Activated CD8-positive, alpha-beta T cell treated with anti-CD3 and anti-CD28 coated beads, Interleukin-2, amount 10 ng/mL, durations not matched to agents 7 days and 5 days (primary cell): ENCODE results near the gene LITAFD. TPM values are rescaled to one million over a fixed set of nuclear protein-coding genes. Genes with fewer than 3 reads are reported as not detected.

Experiments used
- ATAC-seq: fragments of 150-1000 bp; cut with Tn5 transposase; one replicate; pipeline ENCODE4 v1.10.0; 2021; ENCODE audit warnings: moderate library complexity
- CTCF ChIA-PET: fragments of 350-600 bp; sonication (Branson Sonifier 250); formaldehyde crosslinking; loops from one replicate; lab custom pipeline; 2021; ENCODE audit warnings: antibody characterized with exemption; lab: Charles Lee
- POLR2A ChIA-PET: fragments of 350-600 bp; sonication (Branson Sonifier 250); formaldehyde crosslinking; loops from one replicate; lab custom pipeline; 2021; ENCODE audit warnings: antibody characterized with exemption; lab: Charles Lee
- DNase-seq: peaks from one replicate; pipeline ENCODE4 v3.0.0-alpha.2; 2020
- H3K27ac Mint-ChIP-seq: one replicate; pipeline ENCODE4 v1.8.0; 2021; ENCODE audit warnings: mild to moderate bottlenecking, mixed read lengths
- H3K27me3 Mint-ChIP-seq: one replicate; pipeline ENCODE4 v1.8.0; 2021; ENCODE audit warnings: low read depth, mixed read lengths
- H3K36me3 Mint-ChIP-seq: one replicate; pipeline ENCODE4 v1.8.0; 2021; ENCODE audit warnings: low read depth, mixed read lengths
- H3K4me1 Mint-ChIP-seq: one replicate; pipeline ENCODE4 v1.8.0; 2021; ENCODE audit warnings: low read depth, mixed read lengths
- H3K4me3 Mint-ChIP-seq: one replicate; pipeline ENCODE4 v1.8.0; 2021; ENCODE audit warnings: mild to moderate bottlenecking, mixed read lengths
- H3K9me3 Mint-ChIP-seq: one replicate; pipeline ENCODE4 v1.8.0; 2022; ENCODE audit warnings: mixed read lengths; ENCODE audit not compliant: insufficient read depth
- total RNA-seq, 2 experiments: library from RNA; stranded (reverse); gene quantifications; one replicate each; pipeline ENCODE4 v1.2.3, GENCODE V29; 2021

The LITAFD gene
- total RNA-seq, 2 experiments from 2014 or later, result not detected

DNA sequence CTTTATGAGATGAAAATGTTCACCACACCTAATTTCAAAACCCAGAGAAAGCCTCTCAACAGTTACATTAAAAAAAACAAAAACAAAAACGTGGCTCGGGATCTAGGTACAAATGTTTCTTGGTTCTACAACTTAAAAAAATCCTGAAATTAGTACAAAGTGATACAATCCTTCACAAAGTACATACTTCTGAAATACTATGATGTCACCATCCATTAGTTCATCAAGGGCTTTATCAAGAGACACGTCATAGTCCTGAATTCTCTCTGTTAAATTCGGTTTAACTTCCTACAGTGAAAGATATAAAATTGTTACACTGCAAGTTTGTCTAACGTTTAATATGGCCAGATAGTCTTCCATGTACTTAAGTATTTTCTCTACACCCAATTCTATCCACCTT, 18.2 kb downstream of the LITAFD start:
- DNase-seq, result no peak
- Mint-ChIP-seq H3K27me3 (no peaks in the 10 kb centered on the region), H3K4me1 (no peaks in the 10 kb centered on the region), H3K4me3 (no peak overlapping the region), H3K9me3 (no peaks in the 10 kb centered on the region), H3K36me3 (peaks cover 81% of the 10 kb centered on the region), H3K27ac (no peak overlapping the region)
- POLR2A ChIA-PET, result no interaction called here
- CTCF ChIA-PET, result interaction anchor here (1.4 to 4.7 kb wide), 4 partner anchors 9 to 108 kb away, joined by 3 to 17 read pairs (median 6); no protein-coding TSS in a partner anchor
- ATAC-seq, result no peak

DNA sequence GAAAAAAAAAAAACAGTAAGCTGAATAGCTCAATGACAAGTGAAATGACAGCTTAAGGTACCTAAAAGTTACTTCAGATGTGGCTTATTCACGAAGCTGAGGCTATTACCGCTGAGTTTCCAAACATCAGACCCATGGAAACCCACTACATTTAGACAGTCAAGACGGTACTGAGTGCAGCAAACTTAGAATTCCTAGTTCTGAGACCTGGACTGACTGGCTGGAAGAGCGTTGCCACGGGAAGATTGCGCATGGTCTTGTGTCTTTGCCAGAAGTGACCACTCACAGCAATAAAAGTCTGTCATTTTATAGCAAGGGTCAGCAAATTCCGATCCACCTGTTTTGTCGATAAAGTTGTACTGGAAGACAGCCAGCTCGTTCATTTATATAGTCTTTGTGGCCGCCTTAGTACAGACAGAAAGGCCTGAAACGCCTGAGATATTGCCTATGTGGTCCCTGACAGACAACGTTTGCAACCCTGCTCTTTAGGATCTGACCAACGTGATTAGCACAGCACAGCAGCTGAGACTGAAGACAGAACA, 19.2 kb downstream of the LITAFD start:
- CTCF ChIA-PET, result interaction anchor here (1.4 to 4.7 kb wide), 4 partner anchors 10 to 107 kb away, joined by 3 to 17 read pairs (median 6); no protein-coding TSS in a partner anchor
- DNase-seq, result no peak
- Mint-ChIP-seq H3K4me3 (no peak overlapping the region), H3K4me1 (no peaks in the 10 kb centered on the region), H3K27ac (no peak overlapping the region), H3K9me3 (no peaks in the 10 kb centered on the region), H3K27me3 (no peaks in the 10 kb centered on the region), H3K36me3 (peaks cover 88% of the 10 kb centered on the region)
- POLR2A ChIA-PET, result interaction anchor here (0.9 kb wide), 1 partner anchor 12 kb away, joined by 3 read pairs; no protein-coding TSS in a partner anchor
- no peak for ATAC-seq

DNA sequence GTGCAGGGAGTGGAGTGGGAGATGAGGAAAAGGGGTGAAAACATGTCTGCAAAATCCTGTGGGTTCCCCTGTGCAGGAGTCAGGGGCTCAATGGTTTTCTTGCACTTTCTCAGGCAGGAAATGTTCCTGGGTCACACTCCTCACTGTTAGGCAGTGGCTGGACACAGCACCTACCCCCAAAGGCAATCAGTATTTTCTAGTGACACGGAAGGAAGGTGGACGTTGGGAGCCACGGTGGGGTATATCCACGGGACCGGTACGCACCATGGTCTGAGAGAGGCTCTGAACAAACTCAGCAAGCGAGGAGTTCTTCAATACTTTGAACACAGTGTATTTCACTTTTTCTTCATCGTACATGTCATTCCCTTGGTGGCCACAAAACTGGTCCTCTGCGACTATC, 20.9 kb downstream of the LITAFD start:
- Mint-ChIP-seq H3K4me3 (no peak overlapping the region), H3K4me1 (peaks cover under 1% of the 10 kb centered on the region), H3K27me3 (no peaks in the 10 kb centered on the region), H3K36me3 (peaks cover 89% of the 10 kb centered on the region), H3K27ac (no peak overlapping the region), H3K9me3 (no peaks in the 10 kb centered on the region)
- ChIA-PET CTCF (interaction anchor here (4.7 kb wide), 1 partner anchor 33 kb away, joined by 17 read pairs; no protein-coding TSS in a partner anchor), POLR2A (no interaction called here)
- ATAC-seq (no peak), DNase-seq (no peak)

DNA sequence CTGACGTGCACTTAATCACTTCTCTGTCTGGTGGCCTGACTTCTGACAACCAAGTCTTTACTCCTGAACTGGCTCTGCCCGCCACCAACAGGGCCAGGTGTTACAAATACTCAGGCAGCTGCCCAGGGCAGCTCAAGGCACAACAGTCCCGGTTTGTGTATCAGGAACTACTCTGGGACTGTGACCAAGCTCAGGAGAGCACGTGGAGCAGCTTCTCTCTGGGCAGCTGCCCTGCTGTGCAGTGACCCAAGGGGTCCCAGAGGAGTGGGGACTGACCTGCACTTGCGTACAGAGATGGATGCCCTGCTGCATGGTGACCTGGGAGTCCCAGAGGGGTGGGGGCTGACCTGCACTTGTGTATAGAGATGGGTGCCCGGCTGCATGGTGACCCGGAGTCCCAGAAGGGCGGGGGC, 21.9 kb downstream of the LITAFD start:
- H3K4me1 Mint-ChIP-seq, result peaks cover 10% of the 10 kb centered on the region
- ChIA-PET POLR2A (no interaction called here), CTCF (no interaction called here)
- no peaks in the 10 kb centered on the region for H3K9me3 Mint-ChIP-seq
- no peaks in the 10 kb centered on the region for H3K27me3 Mint-ChIP-seq
- no peak overlapping the region for H3K4me3 Mint-ChIP-seq
- H3K27ac Mint-ChIP-seq, result no peak overlapping the region
- H3K36me3 Mint-ChIP-seq, result peaks cover 87% of the 10 kb centered on the region
- ATAC-seq, result no peak
- DNase-seq, result no peak

DNA sequence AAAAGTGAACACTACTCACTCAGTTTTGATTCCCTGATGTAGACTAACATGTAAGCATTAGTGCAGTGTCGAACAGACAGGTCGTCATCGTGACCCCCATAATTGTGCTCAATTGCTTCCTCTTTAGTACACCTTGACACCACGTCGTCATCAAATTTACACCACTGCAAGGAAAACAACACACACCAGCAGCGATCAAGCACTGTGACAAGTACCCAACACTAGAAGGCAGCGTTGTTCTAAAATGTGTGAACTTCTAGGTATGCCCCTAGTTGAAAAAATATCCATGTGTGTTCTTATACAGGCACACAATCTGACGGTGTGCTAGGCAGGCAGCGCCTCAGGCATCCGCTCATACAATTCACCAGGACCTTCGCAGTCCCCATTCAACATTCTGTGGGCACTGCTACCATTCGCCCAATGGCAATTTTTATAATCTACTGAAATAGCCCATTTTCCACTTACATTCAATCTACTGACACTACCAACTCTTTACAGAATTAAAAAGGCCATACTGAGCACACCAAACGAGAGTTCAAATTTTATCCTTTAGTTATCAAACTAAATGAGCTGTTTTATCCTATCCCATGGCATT, 23.1 kb downstream of the LITAFD start:
- no peak overlapping the region for H3K27ac Mint-ChIP-seq
- no peak overlapping the region for H3K4me3 Mint-ChIP-seq
- no peaks in the 10 kb centered on the region for H3K27me3 Mint-ChIP-seq
- peak; percentile 68 for ATAC-seq
- peak; percentile 41 for DNase-seq
- H3K4me1 Mint-ChIP-seq, result peaks cover 14% of the 10 kb centered on the region
- ChIA-PET CTCF (interaction anchor here (1.0 to 4.1 kb wide), 3 partner anchors 26 to 104 kb away, joined by 3 to 30 read pairs (median 6); no protein-coding TSS in a partner anchor), POLR2A (no interaction called here)
- no peaks in the 10 kb centered on the region for H3K9me3 Mint-ChIP-seq
- H3K36me3 Mint-ChIP-seq, result peaks cover 79% of the 10 kb centered on the region

DNA sequence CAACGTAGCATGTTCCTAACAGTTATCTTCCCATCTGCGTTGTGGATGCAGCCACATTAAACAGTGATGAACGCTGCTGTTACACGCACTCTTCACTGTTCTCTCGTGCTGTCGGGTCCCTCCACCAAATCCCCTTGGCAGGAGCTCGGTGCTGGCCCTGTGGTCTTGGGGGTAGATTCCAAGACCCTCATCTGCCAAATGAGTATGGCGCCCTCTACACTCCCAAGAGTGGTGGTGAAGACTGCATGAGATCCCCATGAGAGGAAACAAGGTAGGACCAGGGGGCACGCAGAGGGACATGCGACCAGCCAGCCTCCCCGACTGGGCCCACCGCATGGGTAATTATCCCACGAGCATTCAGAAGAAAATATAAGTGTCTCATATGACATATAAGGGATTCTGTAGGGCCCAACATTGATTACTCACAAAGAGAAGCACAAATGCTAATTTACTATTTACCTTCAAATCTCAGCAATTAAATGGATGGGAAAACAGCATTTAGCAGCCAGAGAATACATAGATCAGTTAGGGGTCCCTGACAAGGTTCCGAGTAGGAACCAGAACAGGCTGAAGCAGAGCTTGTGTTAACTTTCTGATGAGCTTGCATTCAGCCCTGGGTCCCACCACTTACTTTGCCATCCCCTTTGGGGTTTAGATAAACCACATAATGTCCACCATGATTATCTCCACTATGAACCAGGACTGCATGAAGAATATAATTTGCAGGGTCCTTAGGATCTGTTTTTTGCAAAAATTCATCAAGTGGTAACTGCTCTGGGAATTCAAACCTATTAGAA, 23.8 kb downstream of the LITAFD start:
- ATAC-seq (no peak), DNase-seq (no peak)
- H3K36me3 Mint-ChIP-seq, result peaks cover 79% of the 10 kb centered on the region
- no peaks in the 10 kb centered on the region for H3K27me3 Mint-ChIP-seq
- no peak overlapping the region for H3K4me3 Mint-ChIP-seq
- H3K4me1 Mint-ChIP-seq, result peaks cover 20% of the 10 kb centered on the region
- ChIA-PET CTCF (interaction anchor here (1.0 to 4.1 kb wide), 3 partner anchors 25 to 103 kb away, joined by 3 to 30 read pairs (median 6); no protein-coding TSS in a partner anchor), POLR2A (no interaction called here)
- no peak overlapping the region for H3K27ac Mint-ChIP-seq
- no peaks in the 10 kb centered on the region for H3K9me3 Mint-ChIP-seq

DNA sequence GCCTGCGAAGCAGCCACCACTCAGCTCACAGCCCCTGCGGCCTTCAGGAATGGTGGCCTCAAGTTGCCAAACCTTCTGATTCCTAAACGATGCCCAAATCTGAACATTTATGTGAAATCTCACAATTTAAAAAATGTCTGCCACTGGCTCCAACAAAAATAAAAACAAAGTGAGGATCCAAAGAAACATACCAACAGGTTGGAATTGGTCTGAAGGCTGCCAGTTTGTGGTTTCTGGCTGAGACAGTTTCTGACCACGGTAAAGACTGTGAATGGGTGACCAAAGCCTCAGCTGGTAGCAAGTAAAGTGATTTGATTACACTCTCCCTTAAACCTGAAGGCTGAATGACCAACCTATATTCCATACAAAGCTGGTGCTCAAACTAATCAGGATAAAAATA, 24.9 kb downstream of the LITAFD start:
- no peak for ATAC-seq
- Mint-ChIP-seq H3K27me3 (no peaks in the 10 kb centered on the region), H3K27ac (no peak overlapping the region), H3K4me1 (peaks cover 31% of the 10 kb centered on the region), H3K36me3 (peaks cover 76% of the 10 kb centered on the region), H3K4me3 (no peak overlapping the region), H3K9me3 (no peaks in the 10 kb centered on the region)
- no peak for DNase-seq
- ChIA-PET CTCF (interaction anchor here (2.3 to 4.1 kb wide), 2 partner anchors 29 to 102 kb away, joined by 9 to 30 read pairs; no protein-coding TSS in a partner anchor), POLR2A (no interaction called here)

DNA sequence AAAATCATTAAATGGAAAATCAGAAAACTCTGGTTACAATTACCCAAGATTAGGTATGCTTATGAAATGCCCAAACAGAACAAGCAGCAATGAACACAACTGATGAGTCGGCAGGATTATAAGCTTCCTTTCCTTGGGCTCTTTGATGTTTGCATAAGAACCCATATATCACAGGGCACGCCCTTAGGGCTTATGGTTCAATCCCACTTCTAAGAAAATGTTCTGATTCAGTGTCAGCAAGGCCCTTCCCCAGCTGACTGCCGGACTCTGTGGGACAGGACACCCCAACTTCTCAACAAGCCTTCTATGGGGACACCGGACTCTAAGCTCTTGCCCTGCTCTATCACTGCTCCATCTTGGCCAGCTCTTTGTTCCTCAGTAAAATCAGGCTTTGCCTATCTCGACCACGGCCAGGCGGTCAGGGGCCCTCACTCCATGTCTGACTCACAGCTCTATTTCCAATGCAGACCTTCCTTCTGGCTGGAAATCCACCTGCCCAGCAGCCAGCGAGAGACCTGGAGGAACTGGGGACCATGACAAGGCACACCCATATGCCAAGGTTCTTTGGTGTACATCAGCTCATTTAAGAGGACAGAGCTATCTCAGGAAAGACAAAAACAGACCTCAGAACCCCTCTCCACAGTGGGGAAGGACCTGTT, 26.8 kb downstream of the LITAFD start:
- ChIA-PET POLR2A (no interaction called here), CTCF (interaction anchor here (1.0 to 4.1 kb wide), 3 partner anchors 13 to 100 kb away, joined by 3 to 30 read pairs (median 9); no protein-coding TSS in a partner anchor)
- H3K27me3 Mint-ChIP-seq, result no peaks in the 10 kb centered on the region
- no peak for DNase-seq
- H3K27ac Mint-ChIP-seq, result peak overlapping the region; percentile 23
- peaks cover 71% of the 10 kb centered on the region for H3K36me3 Mint-ChIP-seq
- peak; percentile 49 for ATAC-seq
- H3K4me3 Mint-ChIP-seq, result no peak overlapping the region
- no peaks in the 10 kb centered on the region for H3K9me3 Mint-ChIP-seq
- peaks cover 40% of the 10 kb centered on the region for H3K4me1 Mint-ChIP-seq

DNA sequence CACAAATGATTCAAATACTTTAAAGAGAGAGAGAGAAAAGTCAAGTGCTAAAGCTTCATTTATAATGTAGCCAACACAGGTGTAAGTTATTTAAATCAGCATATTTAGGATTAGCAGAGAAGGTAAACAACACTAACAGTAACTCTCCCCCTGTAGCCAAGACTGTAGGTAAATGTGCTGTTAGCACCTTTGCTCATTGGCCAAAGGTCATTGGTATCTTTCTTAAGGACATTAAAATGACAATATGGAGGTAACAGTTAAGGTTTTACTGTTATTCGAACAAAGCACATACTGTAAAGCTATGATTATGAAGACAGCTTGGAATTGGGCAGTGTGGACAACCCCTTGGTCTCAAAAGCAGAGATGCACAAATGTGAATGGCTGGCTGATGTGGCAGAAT, 28.7 kb downstream of the LITAFD start:
- Mint-ChIP-seq H3K9me3 (no peaks in the 10 kb centered on the region), H3K4me3 (no peak overlapping the region), H3K27ac (peak overlapping the region; percentile 52), H3K36me3 (peaks cover 71% of the 10 kb centered on the region), H3K27me3 (no peaks in the 10 kb centered on the region), H3K4me1 (peaks cover 52% of the 10 kb centered on the region)
- ChIA-PET POLR2A (no interaction called here), CTCF (interaction anchor here (1.1 to 2.1 kb wide), 3 partner anchors 26 to 98 kb away, joined by 3 to 10 read pairs (median 5); no protein-coding TSS in a partner anchor)
- no peak for ATAC-seq
- no peak for DNase-seq

DNA sequence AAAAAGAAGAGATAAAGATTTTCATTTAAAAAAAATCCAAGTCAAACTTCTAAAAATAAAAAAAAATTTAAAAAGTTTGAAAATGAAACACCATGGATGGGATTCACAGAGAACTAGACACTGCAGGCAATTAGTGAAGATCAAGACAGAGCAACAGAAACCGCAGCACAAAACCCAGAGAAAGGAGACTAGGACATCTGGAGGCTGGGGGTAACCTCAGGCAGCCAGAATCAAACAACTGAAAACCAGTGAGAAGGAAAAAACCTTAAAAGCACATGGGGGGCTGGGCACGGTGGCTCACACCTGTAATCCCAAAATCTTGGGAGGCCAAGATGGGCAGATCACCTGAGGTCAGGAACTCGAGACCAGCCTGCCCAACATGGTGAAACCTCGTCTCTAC, 30.6 kb downstream of the LITAFD start:
- peaks cover 66% of the 10 kb centered on the region for H3K4me1 Mint-ChIP-seq
- H3K27me3 Mint-ChIP-seq, result no peaks in the 10 kb centered on the region
- ChIA-PET POLR2A (no interaction called here), CTCF (interaction anchor here (3.5 kb wide), 1 partner anchor 23 kb away, joined by 22 read pairs; no protein-coding TSS in a partner anchor)
- H3K27ac Mint-ChIP-seq, result peak overlapping the region; percentile 10
- H3K9me3 Mint-ChIP-seq, result no peaks in the 10 kb centered on the region
- peaks cover 72% of the 10 kb centered on the region for H3K36me3 Mint-ChIP-seq
- DNase-seq, result no peak
- H3K4me3 Mint-ChIP-seq, result no peak overlapping the region
- no peak for ATAC-seq

DNA sequence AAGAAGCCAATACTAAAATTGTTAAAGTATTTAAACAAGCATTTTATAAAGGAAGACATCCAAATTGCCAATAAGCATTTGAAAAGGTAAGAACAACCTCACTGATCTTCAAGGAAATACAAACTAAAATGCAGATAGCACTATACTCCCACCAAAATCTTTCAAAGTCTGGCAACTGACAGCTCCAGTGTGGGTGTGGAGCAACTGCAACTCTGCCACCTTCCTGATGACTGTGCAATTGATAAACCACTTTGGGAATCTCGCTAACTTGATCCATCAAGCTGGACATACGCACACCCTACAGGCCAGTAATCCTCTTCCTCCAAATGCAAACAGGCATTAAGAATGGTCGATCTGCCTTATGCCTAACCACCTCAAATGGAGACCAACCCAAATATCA, 31.9 kb downstream of the LITAFD start:
- Mint-ChIP-seq H3K4me1 (peaks cover 60% of the 10 kb centered on the region), H3K36me3 (peaks cover 73% of the 10 kb centered on the region), H3K4me3 (no peak overlapping the region), H3K9me3 (no peaks in the 10 kb centered on the region), H3K27ac (peak overlapping the region; percentile 46), H3K27me3 (no peaks in the 10 kb centered on the region)
- ChIA-PET POLR2A (no interaction called here), CTCF (interaction anchor here (1.5 to 3.5 kb wide), 2 partner anchors 20 to 22 kb away, joined by 3 to 22 read pairs; no protein-coding TSS in a partner anchor)
- DNase-seq (no peak), ATAC-seq (no peak)
